MG63 (cell line): ENCODE results near the gene TNFAIP8. TPM values are rescaled to one million over a fixed set of nuclear protein-coding genes. Genes with fewer than 3 reads are reported as not detected.
"Not testable (repeated sequence)": the region's sequence is repeated elsewhere in the genome, so short reads cannot be mapped to it uniquely, and the experiment has no call there.

Experiments
- DNase-seq: peaks from one replicate; pipeline ENCODE4 v3.0.0-alpha.2; 2020
- H3K27me3 ChIP-seq: fragments of 250-450 bp; sonication (Bioruptor Pico); 2 replicates; pipeline ENCODE4 v1.5.1; 2020; ENCODE audit warnings: mild to moderate bottlenecking, moderate library complexity
- H3K36me3 ChIP-seq: fragments of 250-450 bp; sonication (Bioruptor Pico); 2 replicates; pipeline ENCODE4 v1.5.1; 2020; ENCODE audit warnings: mild to moderate bottlenecking, moderate library complexity
- H3K4me3 ChIP-seq: fragments of 250-450 bp; sonication (Bioruptor Pico); 2 replicates; pipeline ENCODE4 v1.5.1; 2020; ENCODE audit warnings: mild to moderate bottlenecking, moderate library complexity
- H3K9me3 ChIP-seq: fragments of 250-450 bp; sonication (Bioruptor Pico); 2 replicates; pipeline ENCODE4 v1.5.1; 2020; ENCODE audit warnings: mild to moderate bottlenecking, moderate library complexity
- total RNA-seq: library from RNA; depleted of rRNA; stranded (reverse); fragments of >200 nt; shearing (Covaris generic); gene quantifications from 2 replicates; pipeline ENCODE4 v1.2.3, GENCODE V29; 2014; ENCODE audit warnings: low replicate concordance; rRNA removed

Gene TNFAIP8
- total RNA-seq, 1 experiment from 2014 or later, result 12.1 TPM

DNA sequence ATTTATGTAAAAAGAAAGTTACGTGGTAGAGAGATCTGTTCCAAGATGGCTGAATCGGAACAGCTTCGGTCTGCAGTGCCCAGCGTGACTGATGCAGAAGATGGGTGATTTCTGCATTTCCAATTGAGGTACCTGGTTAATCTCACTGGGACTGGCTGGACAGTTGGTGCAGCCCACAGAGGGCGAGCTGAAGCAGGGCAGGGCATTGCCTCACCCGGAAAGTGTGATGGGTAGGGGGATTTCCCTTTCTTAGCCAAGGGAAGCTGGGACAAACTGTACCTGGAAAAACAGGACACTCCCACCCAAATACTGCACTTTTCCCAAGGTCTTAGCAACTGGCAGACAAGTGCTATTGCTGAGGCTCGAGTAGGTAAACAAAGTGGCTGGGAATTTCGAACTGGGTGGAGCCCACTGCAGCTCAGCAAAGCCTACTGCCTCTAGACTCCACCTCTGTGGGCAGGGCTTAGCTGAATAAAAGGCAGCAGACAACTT, 83.4 kb downstream of the TNFAIP8 start:
- H3K36me3 ChIP-seq, result no peaks in the 10 kb centered on the region
- no peak for DNase-seq
- H3K4me3 ChIP-seq, result no peak overlapping the region
- H3K9me3 ChIP-seq, result peaks cover 13% of the 10 kb centered on the region
- peaks cover 22% of the 10 kb centered on the region for H3K27me3 ChIP-seq

DNA sequence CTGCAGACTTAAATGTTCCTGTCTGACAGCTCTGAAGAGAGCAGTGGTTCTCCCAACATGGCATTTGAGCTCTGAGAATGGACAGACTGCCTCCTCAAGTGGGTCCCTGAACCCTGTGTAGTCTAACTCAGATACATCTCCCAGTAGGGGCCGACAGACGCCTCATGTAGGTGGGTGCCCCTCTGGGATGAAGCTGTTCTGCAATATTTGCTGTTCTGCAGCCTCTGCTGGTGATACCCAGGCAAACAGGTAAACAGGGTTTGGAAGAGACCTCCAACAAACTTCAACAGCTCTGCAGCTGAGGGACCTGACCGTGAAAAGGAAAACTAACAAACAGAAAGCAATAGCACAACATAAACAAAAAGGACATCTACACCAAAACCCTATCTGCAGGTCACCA, 83.8 kb downstream of the TNFAIP8 start:
- H3K27me3 ChIP-seq, result peaks cover 22% of the 10 kb centered on the region
- H3K36me3 ChIP-seq, DNase-seq, H3K4me3 ChIP-seq: not testable (repeated sequence)
- H3K9me3 ChIP-seq, result peaks cover 14% of the 10 kb centered on the region

DNA sequence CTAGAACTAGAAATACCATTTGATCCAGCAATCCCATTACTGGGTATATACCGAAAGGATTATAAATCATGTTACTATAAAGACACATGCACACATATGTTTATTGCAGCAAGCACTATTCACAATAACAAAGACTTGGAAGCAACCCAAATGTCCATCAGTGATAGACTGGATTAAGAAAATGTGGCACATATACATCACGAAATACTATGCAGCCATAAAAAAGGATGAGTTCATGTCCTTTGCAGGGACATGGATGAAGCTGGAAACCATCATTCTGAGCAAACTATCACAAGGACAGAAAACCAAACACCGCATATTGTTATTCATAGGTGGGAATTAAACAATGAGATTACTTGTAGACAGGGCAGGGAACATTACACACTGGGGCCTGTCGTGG, 88.8 kb downstream of the TNFAIP8 start:
- peaks cover 12% of the 10 kb centered on the region for H3K9me3 ChIP-seq
- H3K27me3 ChIP-seq, H3K36me3 ChIP-seq, DNase-seq, H3K4me3 ChIP-seq: not testable (repeated sequence)

- H3K9me3 ChIP-seq, result peaks cover 12% of the 10 kb centered on the region
- H3K27me3 ChIP-seq, result no peaks in the 10 kb centered on the region; the same call in 1 of the 2 replicates
- H3K4me3 ChIP-seq, result no peak overlapping the region
- DNase-seq, result no peak
- no peaks in the 10 kb centered on the region for H3K36me3 ChIP-seq
Observed at GRCh38 chr5:119445544-119445943, 89.7 kb downstream of the TNFAIP8 start.

Other genes starting within 250 kb of the TNFAIP8 start
- 156 and 198 TPM in 2 replicates for gene HSD17B4, start 96.5 kb downstream of the TNFAIP8 start, total RNA-seq